ENCODE measurements around the gene ZMPSTE24. TPM values are rescaled to one million over a fixed set of nuclear protein-coding genes. Genes with fewer than 3 reads are reported as not detected.

ZMPSTE24 gene
- total and polyA plus RNA-seq, 10 of the 15 experiments (the other 5 are each of a cell fraction or from before 2014, with no cell fraction given) = 21.5 to 84.4 (median 43.6) TPM

DNA sequence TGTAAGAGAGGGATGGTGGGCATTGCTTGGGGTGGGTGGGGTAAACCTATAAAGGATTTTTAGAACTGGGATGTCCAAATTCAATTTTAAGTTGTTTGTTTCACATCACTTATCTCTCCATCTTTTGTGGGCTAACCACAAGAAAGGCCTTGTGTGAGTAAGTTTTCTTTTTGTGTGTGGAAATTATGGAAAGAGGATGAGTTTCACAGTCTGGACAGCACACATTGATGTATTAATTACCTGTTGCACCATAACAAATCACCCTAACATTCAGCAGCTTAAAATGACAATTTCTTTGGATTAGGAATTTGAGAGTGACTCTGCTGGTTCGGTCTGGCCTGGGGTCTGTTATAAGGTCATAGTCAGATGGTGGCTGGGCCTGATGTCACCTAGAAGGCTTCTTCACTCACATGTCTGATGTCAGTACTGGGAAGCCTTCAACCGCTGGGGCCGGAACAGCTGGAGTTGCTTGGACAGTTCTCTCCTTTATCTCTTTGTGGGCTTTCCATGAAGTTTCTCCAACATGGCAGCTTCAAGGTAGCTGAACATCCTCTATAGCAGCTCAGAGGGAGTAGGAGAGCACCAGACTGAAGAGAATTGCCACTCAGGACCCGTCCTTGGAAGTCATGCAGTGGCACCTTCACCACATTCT lies 61.1 kb downstream of the ZMPSTE24 start:
- in situ Hi-C loops (cut with MboI) = no loop called here
- no peak for DNase-seq (ENCODE audit: low read depth, low spot score)
- peaks cover 18% of the 10 kb centered on the region for H3K4me1 ChIP-seq (ENCODE audit: control insufficient read depth, insufficient read depth, low read length)
- POLR2A ChIA-PET = no interaction called here
- H4K20me1 ChIP-seq (ENCODE audit: control insufficient read depth, insufficient read depth) = no peaks in the 10 kb centered on the region
- WGBS (ENCODE audit: insufficient coverage, insufficient replicate concordance, low lambda C conversion rate, missing lambda C conversion rate) = 95% methylated on average over 4 of the region's 4 CpGs
- H3K36me3 ChIP-seq (ENCODE audit: control insufficient read depth in 2 of 2, insufficient read depth in 2 of 2, low read length in 1 of 2) = no peaks in the 10 kb centered on the region
- SMC1A ChIA-PET (ENCODE audit: uncharacterized antibody, unreplicated experiment) = interaction anchor here (1.2 to 9.0 kb wide), 5 partner anchors 18 to 166 kb away, joined by 3 to 84 read pairs (median 7); no protein-coding TSS in a partner anchor
- no peak for ATAC-seq
- BruUV-seq (replicated peaks) = no TSS peak
- FAIRE-seq = no peak
- H3K9ac ChIP-seq (ENCODE audit: control insufficient read depth, insufficient read depth, low read length) = no peak overlapping the region
- peaks cover 4 to 9% of the 10 kb centered on the region in 2 experiments; a peak in 3 of 4 replicates for H3K27me3 ChIP-seq (replicated peaks in 1 of 2; ENCODE audit: control insufficient read depth in 2 of 2, insufficient read depth in 2 of 2, low read length in 1 of 2)
- H3K4me2 ChIP-seq (ENCODE audit: control insufficient read depth, insufficient read depth) = no peak overlapping the region
- H2AFZ ChIP-seq (ENCODE audit: control insufficient read depth, low read depth, low read length) = no peak overlapping the region
- no peaks in the 10 kb centered on the region for H3K79me2 ChIP-seq (ENCODE audit: control insufficient read depth, insufficient read depth, low read length)
- H3K27ac ChIP-seq (ENCODE audit: control insufficient read depth, insufficient read depth) = no peak overlapping the region
- intact Hi-C loops (cut with micrococcal nuclease; ENCODE audit: unreplicated experiment) = no loop called here
- no peak overlapping the region for H3K4me3 ChIP-seq
- CTCF ChIA-PET = interaction anchor here (0.9 to 10.0 kb wide), 5 partner anchors 18 to 174 kb away, joined by 3 to 170 read pairs (median 77); no protein-coding TSS in a partner anchor
- RAD21 ChIA-PET (ENCODE audit: unreplicated experiment) = interaction anchor here (1.4 kb wide), 1 partner anchor 85 kb away, joined by 8 read pairs; no protein-coding TSS in a partner anchor
- no peaks in the 10 kb centered on the region for H3K9me3 ChIP-seq (replicated peaks; ENCODE audit: control insufficient read depth, insufficient read depth, low read length)
- no peak for TF ChIP-seq ZNF687 (IDR thresholded peaks at IDR 0.05)
- no peak for TF ChIP-seq JUND (IDR thresholded peaks at IDR 0.05; ENCODE audit: low read depth, low read length)
- TF ChIP-seq, protein P1, sequence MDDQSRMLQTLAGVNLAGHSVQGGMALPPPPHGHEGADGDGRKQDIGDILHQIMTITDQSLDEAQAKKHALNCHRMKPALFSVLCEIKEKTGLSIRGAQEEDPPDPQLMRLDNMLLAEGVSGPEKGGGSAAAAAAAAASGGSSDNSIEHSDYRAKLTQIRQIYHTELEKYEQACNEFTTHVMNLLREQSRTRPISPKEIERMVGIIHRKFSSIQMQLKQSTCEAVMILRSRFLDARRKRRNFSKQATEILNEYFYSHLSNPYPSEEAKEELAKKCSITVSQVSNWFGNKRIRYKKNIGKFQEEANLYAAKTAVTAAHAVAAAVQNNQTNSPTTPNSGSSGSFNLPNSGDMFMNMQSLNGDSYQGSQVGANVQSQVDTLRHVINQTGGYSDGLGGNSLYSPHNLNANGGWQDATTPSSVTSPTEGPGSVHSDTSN (IDR thresholded peaks at IDR 0.05; ENCODE audit: insufficient replicate concordance, low read depth, low read length) = no peak
- TF ChIP-seq, protein P2, sequence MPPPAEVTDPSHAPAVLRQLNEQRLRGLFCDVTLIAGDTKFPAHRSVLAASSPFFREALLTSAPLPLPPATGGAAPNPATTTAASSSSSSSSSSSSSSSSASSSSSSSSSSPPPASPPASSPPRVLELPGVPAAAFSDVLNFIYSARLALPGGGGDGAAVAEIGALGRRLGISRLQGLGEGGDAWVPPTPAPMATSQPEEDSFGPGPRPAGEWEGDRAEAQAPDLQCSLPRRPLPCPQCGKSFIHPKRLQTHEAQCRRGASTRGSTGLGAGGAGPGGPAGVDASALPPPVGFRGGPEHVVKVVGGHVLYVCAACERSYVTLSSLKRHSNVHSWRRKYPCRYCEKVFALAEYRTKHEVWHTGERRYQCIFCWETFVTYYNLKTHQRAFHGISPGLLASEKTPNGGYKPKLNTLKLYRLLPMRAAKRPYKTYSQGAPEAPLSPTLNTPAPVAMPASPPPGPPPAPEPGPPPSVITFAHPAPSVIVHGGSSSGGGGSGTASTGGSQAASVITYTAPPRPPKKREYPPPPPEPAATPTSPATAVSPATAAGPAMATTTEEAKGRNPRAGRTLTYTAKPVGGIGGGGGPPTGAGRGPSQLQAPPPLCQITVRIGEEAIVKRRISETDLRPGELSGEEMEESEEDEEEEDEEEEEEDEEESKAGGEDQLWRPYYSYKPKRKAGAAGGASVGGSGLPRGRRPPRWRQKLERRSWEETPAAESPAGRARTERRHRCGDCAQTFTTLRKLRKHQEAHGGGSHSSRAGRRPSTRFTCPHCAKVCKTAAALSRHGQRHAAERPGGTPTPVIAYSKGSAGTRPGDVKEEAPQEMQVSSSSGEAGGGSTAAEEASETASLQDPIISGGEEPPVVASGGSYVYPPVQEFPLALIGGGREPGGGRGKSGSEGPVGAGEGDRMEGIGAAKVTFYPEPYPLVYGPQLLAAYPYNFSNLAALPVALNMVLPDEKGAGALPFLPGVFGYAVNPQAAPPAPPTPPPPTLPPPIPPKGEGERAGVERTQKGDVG (CRISPR knock-in tag; IDR thresholded peaks at IDR 0.05) = no peak
- no peak for TF ChIP-seq STAT1 (conservative IDR thresholded peaks at IDR 0.05)
- no peak for TF ChIP-seq CREB1 (IDR thresholded peaks at IDR 0.05; ENCODE audit: low read depth)
- no peak for TF ChIP-seq BHLHE40 (IDR thresholded peaks at IDR 0.05; ENCODE audit: borderline replicate concordance in 1 of 2, low read depth in 2 of 2, low read length in 1 of 2)
- no peak for TF ChIP-seq ATF7 (IDR thresholded peaks at IDR 0.05; ENCODE audit: low read depth)
- TF ChIP-seq MTA2 (IDR thresholded peaks at IDR 0.05; ENCODE audit: low read depth) = no peak
- TF ChIP-seq, protein P3, sequence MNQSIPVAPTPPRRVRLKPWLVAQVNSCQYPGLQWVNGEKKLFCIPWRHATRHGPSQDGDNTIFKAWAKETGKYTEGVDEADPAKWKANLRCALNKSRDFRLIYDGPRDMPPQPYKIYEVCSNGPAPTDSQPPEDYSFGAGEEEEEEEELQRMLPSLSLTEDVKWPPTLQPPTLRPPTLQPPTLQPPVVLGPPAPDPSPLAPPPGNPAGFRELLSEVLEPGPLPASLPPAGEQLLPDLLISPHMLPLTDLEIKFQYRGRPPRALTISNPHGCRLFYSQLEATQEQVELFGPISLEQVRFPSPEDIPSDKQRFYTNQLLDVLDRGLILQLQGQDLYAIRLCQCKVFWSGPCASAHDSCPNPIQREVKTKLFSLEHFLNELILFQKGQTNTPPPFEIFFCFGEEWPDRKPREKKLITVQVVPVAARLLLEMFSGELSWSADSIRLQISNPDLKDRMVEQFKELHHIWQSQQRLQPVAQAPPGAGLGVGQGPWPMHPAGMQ (IDR thresholded peaks at IDR 0.05; ENCODE audit: borderline replicate concordance) = no peak
- no peak for TF ChIP-seq HDAC2 (IDR thresholded peaks at IDR 0.05)
- no peak for TF ChIP-seq PML (IDR thresholded peaks at IDR 0.05; ENCODE audit: low read length)
- TF ChIP-seq ZNF24 (IDR thresholded peaks at IDR 0.05) = no peak
- no peak for TF ChIP-seq MYB (IDR thresholded peaks at IDR 0.05; ENCODE audit: borderline replicate concordance, low read depth, low read length)
